Measurements from ENCODE around the gene PDLIM7.

The PDLIM7 gene

DNA sequence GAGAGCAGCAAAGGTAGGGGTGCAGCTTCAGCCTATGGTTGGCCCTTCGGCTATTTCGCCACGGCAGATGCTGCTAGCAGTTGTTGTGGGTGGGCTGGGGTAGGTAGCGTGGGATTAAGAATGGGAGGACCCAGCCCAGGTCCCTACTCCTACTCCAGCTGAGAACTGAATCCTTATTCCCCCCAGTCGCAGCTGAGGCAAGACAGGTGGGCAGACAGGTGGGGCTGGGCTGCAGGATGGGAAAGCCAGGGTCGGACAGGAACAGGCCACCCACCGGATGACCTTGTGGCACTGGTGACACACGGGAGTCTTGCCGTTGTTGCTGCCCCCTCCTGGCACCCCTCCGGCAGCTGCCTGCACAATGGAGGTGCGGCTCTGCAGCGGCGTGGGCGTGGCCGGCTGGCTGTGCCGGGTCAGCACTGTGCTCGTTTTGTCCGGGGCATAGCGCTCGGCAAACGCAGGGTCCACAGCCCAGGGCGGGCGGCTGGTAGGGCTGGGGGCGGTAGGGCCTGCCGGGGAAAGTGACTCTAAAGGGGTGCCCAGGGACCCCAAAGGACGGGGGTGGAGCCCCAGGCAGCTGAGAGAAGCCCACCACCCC is 8.2 kb downstream of the PDLIM7 start:
- DNase-seq (ENCODE audit: low read depth in 1 of 2, low spot score in 1 of 2) = no peak
- Histone ChIP-seq H3K4me3 (replicated peaks; ENCODE audit: insufficient read depth, low read length) (no peak overlapping the region), H3K27me3 (ENCODE audit: insufficient read depth, poor library complexity, severe bottlenecking) (no peaks in the 10 kb centered on the region), H3K27ac (replicated peaks) (no peak overlapping the region)
- TF ChIP-seq, protein P1, sequence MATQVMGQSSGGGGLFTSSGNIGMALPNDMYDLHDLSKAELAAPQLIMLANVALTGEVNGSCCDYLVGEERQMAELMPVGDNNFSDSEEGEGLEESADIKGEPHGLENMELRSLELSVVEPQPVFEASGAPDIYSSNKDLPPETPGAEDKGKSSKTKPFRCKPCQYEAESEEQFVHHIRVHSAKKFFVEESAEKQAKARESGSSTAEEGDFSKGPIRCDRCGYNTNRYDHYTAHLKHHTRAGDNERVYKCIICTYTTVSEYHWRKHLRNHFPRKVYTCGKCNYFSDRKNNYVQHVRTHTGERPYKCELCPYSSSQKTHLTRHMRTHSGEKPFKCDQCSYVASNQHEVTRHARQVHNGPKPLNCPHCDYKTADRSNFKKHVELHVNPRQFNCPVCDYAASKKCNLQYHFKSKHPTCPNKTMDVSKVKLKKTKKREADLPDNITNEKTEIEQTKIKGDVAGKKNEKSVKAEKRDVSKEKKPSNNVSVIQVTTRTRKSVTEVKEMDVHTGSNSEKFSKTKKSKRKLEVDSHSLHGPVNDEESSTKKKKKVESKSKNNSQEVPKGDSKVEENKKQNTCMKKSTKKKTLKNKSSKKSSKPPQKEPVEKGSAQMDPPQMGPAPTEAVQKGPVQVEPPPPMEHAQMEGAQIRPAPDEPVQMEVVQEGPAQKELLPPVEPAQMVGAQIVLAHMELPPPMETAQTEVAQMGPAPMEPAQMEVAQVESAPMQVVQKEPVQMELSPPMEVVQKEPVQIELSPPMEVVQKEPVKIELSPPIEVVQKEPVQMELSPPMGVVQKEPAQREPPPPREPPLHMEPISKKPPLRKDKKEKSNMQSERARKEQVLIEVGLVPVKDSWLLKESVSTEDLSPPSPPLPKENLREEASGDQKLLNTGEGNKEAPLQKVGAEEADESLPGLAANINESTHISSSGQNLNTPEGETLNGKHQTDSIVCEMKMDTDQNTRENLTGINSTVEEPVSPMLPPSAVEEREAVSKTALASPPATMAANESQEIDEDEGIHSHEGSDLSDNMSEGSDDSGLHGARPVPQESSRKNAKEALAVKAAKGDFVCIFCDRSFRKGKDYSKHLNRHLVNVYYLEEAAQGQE (IDR thresholded peaks at IDR 0.05; ENCODE audit: insufficient replicate concordance, low read depth) = no peak
- TF ChIP-seq SPI1 (IDR thresholded peaks at IDR 0.05; ENCODE audit: borderline replicate concordance, low read depth) (no peak), GABPA (IDR thresholded peaks at IDR 0.05; ENCODE audit: low read depth) (no peak), POLR2AphosphoS5 (IDR thresholded peaks at IDR 0.05; ENCODE audit: low read depth) (no peak)
- TF ChIP-seq, protein P2, sequence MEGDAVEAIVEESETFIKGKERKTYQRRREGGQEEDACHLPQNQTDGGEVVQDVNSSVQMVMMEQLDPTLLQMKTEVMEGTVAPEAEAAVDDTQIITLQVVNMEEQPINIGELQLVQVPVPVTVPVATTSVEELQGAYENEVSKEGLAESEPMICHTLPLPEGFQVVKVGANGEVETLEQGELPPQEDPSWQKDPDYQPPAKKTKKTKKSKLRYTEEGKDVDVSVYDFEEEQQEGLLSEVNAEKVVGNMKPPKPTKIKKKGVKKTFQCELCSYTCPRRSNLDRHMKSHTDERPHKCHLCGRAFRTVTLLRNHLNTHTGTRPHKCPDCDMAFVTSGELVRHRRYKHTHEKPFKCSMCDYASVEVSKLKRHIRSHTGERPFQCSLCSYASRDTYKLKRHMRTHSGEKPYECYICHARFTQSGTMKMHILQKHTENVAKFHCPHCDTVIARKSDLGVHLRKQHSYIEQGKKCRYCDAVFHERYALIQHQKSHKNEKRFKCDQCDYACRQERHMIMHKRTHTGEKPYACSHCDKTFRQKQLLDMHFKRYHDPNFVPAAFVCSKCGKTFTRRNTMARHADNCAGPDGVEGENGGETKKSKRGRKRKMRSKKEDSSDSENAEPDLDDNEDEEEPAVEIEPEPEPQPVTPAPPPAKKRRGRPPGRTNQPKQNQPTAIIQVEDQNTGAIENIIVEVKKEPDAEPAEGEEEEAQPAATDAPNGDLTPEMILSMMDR (IDR thresholded peaks at IDR 0.05; ENCODE audit: insufficient read depth, low read length) = no peak

DNA sequence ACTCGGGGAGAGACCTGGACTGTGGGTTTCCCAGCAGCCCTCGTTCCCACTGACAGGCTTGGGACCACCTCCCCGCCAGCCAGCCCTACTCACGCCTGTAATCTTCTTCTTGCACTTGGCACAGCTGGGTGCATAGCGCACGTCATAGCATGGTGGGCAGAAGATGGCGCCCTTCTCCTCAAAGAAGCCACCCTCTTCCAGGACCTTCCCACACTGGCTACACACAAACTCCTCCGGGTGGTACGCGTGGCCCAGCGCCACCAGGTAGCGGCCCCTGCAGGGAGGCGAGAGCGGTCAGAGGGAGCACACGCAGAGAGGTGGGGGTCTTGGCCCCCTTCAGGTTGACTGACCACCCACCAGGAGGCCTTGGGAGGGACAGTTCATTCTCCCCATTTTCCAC is 9.4 kb downstream of the PDLIM7 start:
- Histone ChIP-seq H3K27ac (replicated peaks) (no peak overlapping the region), H3K4me3 (replicated peaks; ENCODE audit: insufficient read depth, low read length) (no peak overlapping the region), H3K27me3 (ENCODE audit: insufficient read depth, poor library complexity, severe bottlenecking) (no peaks in the 10 kb centered on the region)
- no peak for DNase-seq (ENCODE audit: low read depth in 1 of 2, low spot score in 1 of 2)
- no peak for TF ChIP-seq GABPA (IDR thresholded peaks at IDR 0.05; ENCODE audit: low read depth)
- TF ChIP-seq SPI1 (IDR thresholded peaks at IDR 0.05; ENCODE audit: borderline replicate concordance, low read depth) = no peak
- no peak for TF ChIP-seq POLR2AphosphoS5 (IDR thresholded peaks at IDR 0.05; ENCODE audit: low read depth)
- TF ChIP-seq, protein P1 (IDR thresholded peaks at IDR 0.05; ENCODE audit: insufficient replicate concordance, low read depth) = no peak

DNA sequence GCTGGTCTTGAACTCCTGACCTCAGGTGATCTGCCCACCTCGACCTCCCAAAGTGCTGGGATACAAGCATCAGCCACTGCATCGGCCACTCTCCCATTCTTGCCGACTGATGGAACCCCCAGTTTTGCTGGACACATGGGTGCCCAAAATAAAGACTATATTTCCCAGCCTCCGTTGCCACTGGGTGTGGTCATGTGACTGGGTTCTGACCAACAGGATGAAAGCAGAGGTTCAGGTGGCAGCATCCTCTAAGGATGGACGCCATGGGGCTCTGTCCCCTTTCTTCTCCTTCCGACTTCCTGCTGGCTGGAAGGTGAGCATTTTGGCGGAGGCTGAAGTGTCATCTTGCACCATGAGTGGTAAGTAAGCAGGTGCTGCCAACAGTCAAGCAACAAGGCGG is 10.3 kb downstream of the PDLIM7 start:
- Histone ChIP-seq H3K27ac (replicated peaks) (no peak overlapping the region), H3K4me3 (replicated peaks; ENCODE audit: insufficient read depth, low read length) (no peak overlapping the region), H3K27me3 (ENCODE audit: insufficient read depth, poor library complexity, severe bottlenecking) (no peaks in the 10 kb centered on the region)
- DNase-seq (ENCODE audit: low read depth in 1 of 2, low spot score in 1 of 2) = no peak
- TF ChIP-seq SPI1 (IDR thresholded peaks at IDR 0.05; ENCODE audit: borderline replicate concordance, low read depth) (no peak), GABPA (IDR thresholded peaks at IDR 0.05; ENCODE audit: low read depth) (no peak), POLR2AphosphoS5 (IDR thresholded peaks at IDR 0.05; ENCODE audit: low read depth) (no peak)
- TF ChIP-seq, protein P1 (IDR thresholded peaks at IDR 0.05; ENCODE audit: insufficient replicate concordance, low read depth) = no peak
- TF ChIP-seq, protein P2 (IDR thresholded peaks at IDR 0.05; ENCODE audit: insufficient read depth, low read length) = no peak

Data from HL-60 (cell line).